Stimulated activated CD4-positive, alpha-beta T cell treated with anti-CD3 and anti-CD28 coated beads, Interleukin-4, amount 100 ng/mL, for 48 hours (primary cell): Measurements from ENCODE around the gene PRKX.
"Not testable (repeated sequence)": the region's sequence is repeated elsewhere in the genome, so short reads cannot be mapped to it uniquely, and the experiment has no call there.

ENCODE experiments used
- DNase-seq, 2 donors: peaks; one replicate each; pipeline ENCODE4 v3.0.0-alpha.2; 2020; ENCODE audit warnings: low read depth in 2 of 2

Gene PRKX

GRCh38 chrX:3713225-3713936 lies at the start of gene PRKX:
PRKX (minus strand) TSS chrX:3713649; CDS start chrX:3713253, 396 bp downstream.
- DNase-seq = peak; percentile 39 to 57

GRCh38 chrX:3763111-3763510 lies 49.7 kb upstream of the PRKX start:
- DNase-seq = no peak

- DNase-seq = no peak
Measured at GRCh38 chrX:3757510-3758025, 44.1 kb upstream of the PRKX start.

GRCh38 chrX:3748052-3748559 lies 34.7 kb upstream of the PRKX start:
- no peak for DNase-seq

GRCh38 chrX:3743801-3744439 lies 30.5 kb upstream of the PRKX start:
- peak in 1 of 2 donors; percentile 4 for DNase-seq

GRCh38 chrX:3740946-3741345 lies 27.5 kb upstream of the PRKX start:
- DNase-seq = not testable (repeated sequence)

GRCh38 chrX:3738509-3738908 lies 25.1 kb upstream of the PRKX start:
- no peak for DNase-seq

GRCh38 chrX:3736536-3736935 lies 23.1 kb upstream of the PRKX start:
- not testable (repeated sequence) for DNase-seq

GRCh38 chrX:3735891-3736290 lies 22.4 kb upstream of the PRKX start:
- not testable (repeated sequence) for DNase-seq

GRCh38 chrX:3734456-3734855 lies 21.0 kb upstream of the PRKX start:
- not testable (repeated sequence) for DNase-seq

- DNase-seq = no peak
Measured at GRCh38 chrX:3733043-3733430, 19.6 kb upstream of the PRKX start.

GRCh38 chrX:3732326-3733042 lies 19.0 kb upstream of the PRKX start:
- DNase-seq = not testable (repeated sequence)

- DNase-seq = no peak
Measured at GRCh38 chrX:3728454-3728853, 15.0 kb upstream of the PRKX start.

- not testable (repeated sequence) for DNase-seq
Measured at GRCh38 chrX:3723460-3723859, 10.0 kb upstream of the PRKX start.

GRCh38 chrX:3717742-3718420 lies 4.4 kb upstream of the PRKX start:
- DNase-seq = no peak

- DNase-seq = no peak
Measured at GRCh38 chrX:3715921-3716320, 2.5 kb upstream of the PRKX start.

- not testable (repeated sequence) for DNase-seq
Measured at GRCh38 chrX:3714706-3715479, 1.4 kb upstream of the PRKX start.

GRCh38 chrX:3713937-3714434 lies 537 bp upstream of the PRKX start:
- no peak for DNase-seq

- DNase-seq = no peak
Measured at GRCh38 chrX:3712870-3713224, 602 bp downstream of the PRKX start.

GRCh38 chrX:3712051-3712869 lies 1.2 kb downstream of the PRKX start:
- no peak for DNase-seq
